NCI-H69 (cell line): ENCODE results near the gene BCL6.
A peak's percentile ranks its signal among the peaks of the same experiment; 100 is the strongest.

Source experiments
- DNase-seq: peaks from one replicate; lab custom pipeline; 2025; lab: John Stamatoyannopoulos, UW

BCL6 gene

GRCh38 chr3:187738331-187739093, 6.8 kb downstream of the BCL6 start:
- DNase-seq: peak; percentile 85

GRCh38 chr3:187738071-187738330, 7.3 kb downstream of the BCL6 start:
- DNase-seq: no peak

GRCh38 chr3:187737368-187738070, 7.7 kb downstream of the BCL6 start:
- DNase-seq: peak; percentile 31

GRCh38 chr3:187737006-187737367, 8.3 kb downstream of the BCL6 start:
- DNase-seq: no peak

GRCh38 chr3:187736418-187736871, 8.8 kb downstream of the BCL6 start:
- DNase-seq: no peak

GRCh38 chr3:187735837-187736236, 9.4 kb downstream of the BCL6 start:
- DNase-seq: no peak

GRCh38 chr3:187735383-187735782, 9.9 kb downstream of the BCL6 start:
- DNase-seq: no peak

GRCh38 chr3:187734841-187735240, 10.4 kb downstream of the BCL6 start:
- no peak for DNase-seq

GRCh38 chr3:187733371-187733770, 11.9 kb downstream of the BCL6 start:
- no peak for DNase-seq

- DNase-seq: no peak
Measured at GRCh38 chr3:187729598-187729997, 15.7 kb downstream of the BCL6 start.

GRCh38 chr3:187728940-187729583, 16.2 kb downstream of the BCL6 start:
- DNase-seq: no peak

GRCh38 chr3:187728248-187728647, 17.0 kb downstream of the BCL6 start:
- DNase-seq: no peak

GRCh38 chr3:187726564-187726963, 18.7 kb downstream of the BCL6 start:
- DNase-seq: no peak

- DNase-seq: no peak
Measured at GRCh38 chr3:187725653-187726370, 19.5 kb downstream of the BCL6 start.

- no peak for DNase-seq
Measured at GRCh38 chr3:187725224-187725623, 20.0 kb downstream of the BCL6 start.

- DNase-seq: no peak
Measured at GRCh38 chr3:187722206-187722612, 23.1 kb downstream of the BCL6 start.

GRCh38 chr3:187721055-187721454, 24.2 kb downstream of the BCL6 start:
- no peak for DNase-seq

GRCh38 chr3:187720337-187720670, 25.0 kb downstream of the BCL6 start:
- no peak for DNase-seq

GRCh38 chr3:187719628-187720336, 25.5 kb downstream of the BCL6 start:
- peak; percentile 21 for DNase-seq

- no peak for DNase-seq
Measured at GRCh38 chr3:187718802-187719201, 26.5 kb downstream of the BCL6 start.

GRCh38 chr3:187717572-187717971, 27.7 kb downstream of the BCL6 start:
- no peak for DNase-seq

- peak; percentile 54 for DNase-seq
Measured at GRCh38 chr3:187714404-187714979, 30.8 kb downstream of the BCL6 start.
